OCI-LY7 (cell line): ENCODE data around the gene FKBP6.

Experiments used
- CTCF ChIP-seq: fragments of 200-600 bp; sonication (generic); conservative IDR thresholded peaks from 2 replicates; pipeline ENCODE4 v1.5.1; 2014; ENCODE audit warnings: mild to moderate bottlenecking, antibody characterized with exemption, low read length, moderate library complexity, mixed read lengths
- EZH2phosphoT487 ChIP-seq: fragments of 200-600 bp; sonication (generic); IDR thresholded peaks from 2 replicates; pipeline ENCODE4 v1.6.1; 2018; ENCODE audit warnings: low read depth, borderline replicate concordance, mild to moderate bottlenecking, mixed run types, antibody characterized with exemption, low read length, moderate library complexity, mixed read lengths

DNA sequence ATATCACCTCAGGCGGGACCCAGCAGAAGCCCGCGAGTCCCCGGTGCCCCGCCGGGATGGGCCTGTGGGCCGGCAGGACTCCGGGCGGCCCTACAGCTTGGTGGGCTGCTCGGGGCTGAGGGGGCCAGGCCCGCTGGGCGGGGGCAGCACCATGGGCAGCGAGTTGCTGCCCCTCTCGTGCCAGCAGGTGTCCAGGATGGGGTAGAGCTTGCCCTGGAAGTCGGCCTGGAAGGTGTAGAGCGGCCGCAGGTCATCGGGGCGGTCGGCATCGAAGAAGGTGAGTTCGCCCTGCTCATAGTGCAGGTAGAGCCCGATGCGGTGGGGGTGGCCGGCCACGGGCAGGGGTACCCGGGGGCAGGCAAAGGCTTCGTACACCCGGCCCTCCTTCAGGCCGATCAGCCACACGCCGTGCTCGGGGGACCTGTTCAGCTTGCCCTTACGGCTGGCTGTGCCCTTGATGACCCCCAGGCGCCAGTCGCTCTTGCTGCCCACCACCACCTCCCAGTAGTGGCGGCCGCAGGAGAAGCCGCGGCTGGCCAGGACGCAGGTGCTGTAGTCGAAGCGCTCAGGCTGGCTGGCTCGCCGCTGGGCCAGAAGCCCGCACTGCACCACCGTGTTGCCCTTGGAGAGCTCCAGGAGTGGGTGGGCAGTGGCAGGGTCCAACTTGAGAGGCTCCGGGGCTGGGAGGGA lies 15.0 kb upstream of the FKBP6 start:
- no peak for TF ChIP-seq CTCF
- no peak for TF ChIP-seq EZH2phosphoT487
